ENCODE measurements around the gene CXCL5. TPM values are rescaled to one million over a fixed set of nuclear protein-coding genes. Genes with fewer than 3 reads are reported as not detected.

CXCL5 gene
- total RNA-seq, 4 donors from 2014 or later = not detected

DNA sequence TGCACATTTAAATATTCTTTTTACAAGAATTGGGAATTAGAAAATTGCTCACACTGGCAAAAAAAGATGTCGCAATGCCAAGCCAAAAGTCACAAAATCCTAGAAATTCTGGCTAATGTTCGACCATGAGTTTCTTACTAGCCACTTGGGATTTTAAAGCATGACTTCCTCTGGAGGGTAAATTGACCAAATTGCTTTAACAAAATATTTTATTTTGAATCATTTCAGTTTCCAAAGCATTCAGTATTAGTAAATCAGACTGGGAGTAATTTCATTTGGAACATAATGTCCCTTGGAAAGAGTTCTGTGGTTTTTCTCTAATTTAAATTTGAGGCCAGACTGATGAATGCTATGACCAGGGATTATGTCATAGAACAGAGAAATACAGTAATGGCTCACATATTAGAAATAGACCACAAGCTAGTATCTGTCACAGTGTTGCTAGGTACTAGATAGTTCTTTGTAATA, 7.6 kb upstream of the CXCL5 start:
- no peaks in the 10 kb centered on the region for H3K36me3 ChIP-seq
- intact Hi-C loops (cut with DNase I; ENCODE audit: low total_unique reads) = no loop called here
- TF ChIP-seq POLR2A (IDR thresholded peaks at IDR 0.05) (no peak), CTCF (IDR thresholded peaks at IDR 0.05) (no peak)
- H3K4me3 ChIP-seq = no peak overlapping the region
- no peak for DNase-seq
- H3K9me3 ChIP-seq = no peaks in the 10 kb centered on the region
- H3K27ac ChIP-seq = no peak overlapping the region
- no peaks in the 10 kb centered on the region for H3K4me1 ChIP-seq
- H3K27me3 ChIP-seq = no peaks in the 10 kb centered on the region

DNA sequence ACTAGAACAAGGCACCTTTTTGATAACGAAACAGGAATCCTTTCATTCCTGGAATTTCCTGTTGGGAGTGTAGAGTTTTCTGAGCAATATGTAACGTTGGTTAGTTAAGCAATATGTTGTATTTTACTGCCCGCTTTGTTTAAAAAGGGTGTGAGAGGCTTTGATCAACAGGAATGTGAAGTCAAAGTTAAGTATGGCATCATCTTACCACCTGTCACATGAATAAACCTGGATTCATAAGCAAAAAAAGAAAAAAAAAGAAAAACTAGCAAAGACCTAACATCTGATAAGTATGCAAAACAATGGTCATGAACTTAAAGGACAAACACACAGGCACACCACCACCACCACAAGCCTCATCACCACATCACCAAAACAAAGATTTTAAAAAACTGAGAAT, 7.1 kb upstream of the CXCL5 start:
- Histone ChIP-seq H3K27me3 (no peaks in the 10 kb centered on the region), H3K9me3 (no peaks in the 10 kb centered on the region), H3K4me3 (no peak overlapping the region), H3K4me1 (no peaks in the 10 kb centered on the region), H3K36me3 (no peaks in the 10 kb centered on the region), H3K27ac (no peak overlapping the region)
- intact Hi-C loops (cut with DNase I; ENCODE audit: low total_unique reads) = no loop called here
- DNase-seq = no peak
- TF ChIP-seq CTCF (IDR thresholded peaks at IDR 0.05) (no peak), POLR2A (IDR thresholded peaks at IDR 0.05) (no peak)

GRCh38 chr4:74004668-74005067, 6.2 kb upstream of the CXCL5 start:
- Histone ChIP-seq H3K4me1 (no peaks in the 10 kb centered on the region), H3K27me3 (no peaks in the 10 kb centered on the region), H3K4me3 (no peak overlapping the region), H3K9me3 (no peaks in the 10 kb centered on the region), H3K27ac (no peak overlapping the region), H3K36me3 (no peaks in the 10 kb centered on the region)
- TF ChIP-seq CTCF (IDR thresholded peaks at IDR 0.05) = no peak
- no peak for TF ChIP-seq POLR2A (IDR thresholded peaks at IDR 0.05)
- intact Hi-C loops (cut with DNase I; ENCODE audit: low total_unique reads) = no loop called here
- no peak for DNase-seq

- H3K4me1 ChIP-seq = no peaks in the 10 kb centered on the region
These were observed 1.8 kb upstream of the CXCL5 start for GRCh38 chr4:74000301-74000700.

GRCh38 chr4:73992050-73992449, 6.4 kb downstream of the CXCL5 start:
- Histone ChIP-seq H3K27me3 (no peaks in the 10 kb centered on the region), H3K4me3 (no peak overlapping the region), H3K4me1 (no peaks in the 10 kb centered on the region), H3K9me3 (no peaks in the 10 kb centered on the region), H3K36me3 (no peaks in the 10 kb centered on the region), H3K27ac (no peak overlapping the region)
- no peak for TF ChIP-seq CTCF (IDR thresholded peaks at IDR 0.05)
- TF ChIP-seq POLR2A (IDR thresholded peaks at IDR 0.05) = no peak
- intact Hi-C loops (cut with DNase I; ENCODE audit: low total_unique reads) = no loop called here
- DNase-seq = no peak

More at GRCh38 chr4:74000301-74000700, 1.8 kb upstream of the CXCL5 start:
- intact Hi-C loops (cut with DNase I; ENCODE audit: low total_unique reads) = no loop called here
- H3K4me3 ChIP-seq = no peak overlapping the region
- no peak for TF ChIP-seq POLR2A (IDR thresholded peaks at IDR 0.05)
- TF ChIP-seq CTCF (IDR thresholded peaks at IDR 0.05) = no peak
- no peak for DNase-seq
- H3K27me3 ChIP-seq = no peaks in the 10 kb centered on the region
- H3K27ac ChIP-seq = no peak overlapping the region
- no peaks in the 10 kb centered on the region for H3K9me3 ChIP-seq
- H3K36me3 ChIP-seq = no peaks in the 10 kb centered on the region

Data from uterus (tissue), 4 donors.